Iris pigment epithelial cell (primary cell): ENCODE measurements around the gene SSR2.
A peak's percentile ranks its signal among the peaks of the same experiment; 100 is the strongest.
"Not testable (repeated sequence)": the region's sequence is repeated elsewhere in the genome, so short reads cannot be mapped to it uniquely, and the experiment has no call there.

Experiments
- DNase-seq: peaks from one replicate; pipeline ENCODE4 v3.0.0-alpha.2; 2011; ENCODE audit warnings: low read depth

The SSR2 gene

DNA sequence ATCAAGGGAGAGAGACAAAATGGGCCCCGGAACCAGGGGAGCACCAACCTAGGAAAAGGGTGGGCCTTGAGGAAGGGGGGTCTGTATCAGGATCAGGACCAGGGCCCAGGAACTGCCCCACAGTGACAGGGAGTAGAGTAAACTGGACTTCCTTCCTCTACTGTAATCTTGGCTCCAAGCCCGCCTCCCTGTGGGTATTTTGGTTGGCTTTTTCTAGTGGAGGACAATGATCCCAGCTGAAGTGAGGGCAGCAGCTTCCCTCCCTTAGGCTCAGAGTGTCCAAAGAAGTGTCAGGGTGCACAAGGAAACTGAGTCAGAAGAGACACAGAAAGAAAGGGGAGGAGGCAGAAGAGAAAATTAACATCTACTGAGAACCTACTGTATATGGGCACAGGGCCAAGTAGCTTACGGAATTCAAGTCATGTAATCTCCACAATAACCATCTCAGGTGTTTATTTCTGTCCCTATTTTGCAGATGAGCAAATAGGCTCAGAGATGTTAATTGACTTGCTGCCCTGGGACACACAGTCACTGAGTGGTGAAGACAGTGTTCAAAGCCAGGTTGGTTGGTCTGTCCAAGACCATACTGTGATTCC, 28.0 kb upstream of the SSR2 start:
- DNase-seq: no peak

DNA sequence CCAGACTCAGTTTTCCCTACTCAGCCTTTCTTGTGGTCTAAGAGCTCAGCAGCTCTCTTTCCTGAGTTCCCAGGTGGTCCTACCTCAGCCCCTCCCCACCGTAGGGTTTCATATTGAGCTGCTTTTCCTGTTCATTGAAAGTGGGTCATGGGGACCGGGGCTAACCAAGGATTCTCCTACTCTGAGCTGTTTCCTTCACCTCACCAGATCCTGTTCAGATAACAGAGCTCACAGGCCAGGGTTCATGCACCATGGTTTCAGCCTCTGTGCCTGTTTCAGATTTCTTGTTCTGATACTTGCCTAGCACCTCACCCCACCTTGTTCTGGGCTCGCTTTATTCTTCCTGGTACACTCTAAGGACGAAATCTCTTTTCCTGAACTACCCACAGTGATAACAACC, 24.3 kb upstream of the SSR2 start:
- DNase-seq: no peak

DNA sequence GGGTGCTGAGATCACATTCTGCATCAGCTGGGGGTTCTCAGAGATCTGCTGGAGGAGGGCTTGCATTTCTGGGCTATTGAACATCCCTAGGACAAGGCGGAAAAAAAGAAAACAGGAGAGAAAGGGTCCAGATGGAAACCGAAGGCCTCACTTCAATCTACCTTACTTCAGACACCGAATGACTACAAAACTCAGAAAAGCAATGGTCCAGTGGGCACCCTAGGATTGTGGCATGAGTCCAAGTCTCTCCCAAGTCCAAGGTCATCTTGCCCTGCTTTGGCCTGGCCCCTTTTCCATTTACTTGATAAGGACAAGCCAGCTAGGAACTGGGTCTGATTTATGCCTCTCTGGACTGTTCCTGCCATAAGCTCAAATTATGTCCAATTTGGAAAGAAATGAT, 22.1 kb upstream of the SSR2 start:
- DNase-seq: no peak

DNA sequence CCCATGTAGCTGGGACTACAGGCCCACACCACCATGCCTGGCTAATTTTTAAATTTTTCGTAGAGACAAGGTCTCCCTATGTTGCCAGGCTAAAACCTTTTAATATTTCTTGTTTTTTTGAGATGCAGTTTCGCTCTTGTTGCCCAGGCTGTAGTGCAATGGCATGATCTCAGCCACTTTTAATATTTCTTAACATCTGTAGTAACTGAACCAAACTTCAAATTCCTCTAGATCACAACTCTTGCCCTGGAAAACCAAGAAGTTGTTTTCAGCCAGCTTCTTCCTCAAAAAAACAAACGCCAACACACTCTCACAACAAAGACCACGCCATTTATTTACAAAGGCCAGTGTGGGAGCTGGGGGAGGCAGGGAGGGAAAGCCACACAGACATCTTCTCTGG, 14.2 kb upstream of the SSR2 start:
- DNase-seq: not testable (repeated sequence)

DNA sequence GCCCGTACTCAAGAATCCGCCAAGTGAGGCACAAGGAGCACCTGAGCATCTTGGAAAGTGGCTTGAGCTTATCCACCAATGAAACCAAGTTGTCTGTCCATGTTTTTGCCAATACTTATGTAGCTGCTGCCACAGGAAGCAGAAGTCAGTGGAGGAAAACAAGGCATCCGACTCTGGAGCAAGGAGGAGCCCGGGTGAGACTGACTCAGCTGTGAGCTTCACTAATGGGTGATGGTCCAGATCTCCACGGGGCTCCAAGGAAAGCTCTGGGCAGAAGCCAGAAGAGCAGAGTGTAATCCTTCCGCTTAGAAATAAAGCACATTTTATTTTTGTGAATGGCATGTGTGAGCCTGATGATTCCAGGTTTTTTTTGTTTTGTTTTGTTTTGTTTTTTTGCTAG, 12.3 kb upstream of the SSR2 start:
- DNase-seq: peak; percentile 38

DNA sequence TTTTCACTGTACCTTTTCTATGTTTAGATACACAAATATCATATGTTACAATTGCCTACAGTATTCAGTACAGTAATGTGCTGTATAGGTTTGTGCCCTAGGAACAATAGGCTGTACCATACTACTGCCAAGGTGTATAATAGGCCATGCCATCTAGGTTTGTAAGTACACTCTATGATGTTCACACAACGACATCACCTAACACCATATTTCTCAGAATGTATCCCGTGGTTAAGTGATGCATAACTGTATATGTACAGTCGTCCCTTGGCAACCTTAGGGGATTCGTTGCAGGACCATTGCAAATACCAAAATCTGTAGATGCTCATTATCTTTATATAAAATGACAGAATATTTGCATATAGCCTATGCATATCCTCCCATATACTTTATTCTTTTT, 5.8 kb upstream of the SSR2 start:
- no peak for DNase-seq

DNA sequence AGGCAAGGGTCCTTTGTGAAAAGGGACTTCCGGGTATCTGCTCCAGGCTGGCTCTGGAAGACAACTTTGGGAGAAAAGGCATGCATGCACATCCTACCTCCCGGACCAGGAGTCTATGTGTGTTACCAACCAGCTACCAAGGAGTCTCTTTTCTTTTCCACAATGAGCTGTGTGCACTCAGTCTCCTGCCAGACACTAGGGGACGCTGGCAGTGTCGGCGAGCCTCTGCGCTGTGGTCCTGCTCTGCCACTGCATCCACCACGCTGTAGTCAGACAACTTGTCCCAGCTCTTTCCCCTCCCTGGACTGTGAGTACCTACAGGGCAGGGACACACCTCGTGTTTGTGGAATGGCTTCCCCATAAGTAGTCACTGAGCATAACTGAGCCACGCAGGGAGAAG, 5.1 kb upstream of the SSR2 start:
- peak; percentile 43 for DNase-seq

GRCh38 chr1:156024801-156025200, 4.0 kb upstream of the SSR2 start:
- DNase-seq: no peak

DNA sequence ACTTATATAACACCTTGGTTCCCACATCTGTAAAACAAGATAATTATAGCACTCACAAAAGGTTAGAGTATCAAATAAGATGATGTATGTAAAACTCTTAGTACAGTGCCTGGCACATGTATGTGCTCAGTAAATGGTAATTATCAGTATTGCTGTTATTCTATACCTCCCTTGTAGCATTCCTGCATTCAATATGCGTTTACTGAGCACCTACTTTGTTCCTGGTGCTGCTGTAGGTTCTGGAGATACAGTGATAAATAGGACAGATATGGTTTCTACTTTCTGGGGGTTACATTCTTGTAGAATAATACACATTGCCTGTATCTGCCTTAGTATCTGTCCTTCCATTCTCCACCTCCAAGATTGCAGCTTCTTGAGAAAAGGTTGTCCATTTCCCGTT, 1.2 kb upstream of the SSR2 start:
- no peak for DNase-seq

- DNase-seq: no peak
These were observed 310 bp upstream of the SSR2 start for GRCh38 chr1:156021093-156021428.

DNA sequence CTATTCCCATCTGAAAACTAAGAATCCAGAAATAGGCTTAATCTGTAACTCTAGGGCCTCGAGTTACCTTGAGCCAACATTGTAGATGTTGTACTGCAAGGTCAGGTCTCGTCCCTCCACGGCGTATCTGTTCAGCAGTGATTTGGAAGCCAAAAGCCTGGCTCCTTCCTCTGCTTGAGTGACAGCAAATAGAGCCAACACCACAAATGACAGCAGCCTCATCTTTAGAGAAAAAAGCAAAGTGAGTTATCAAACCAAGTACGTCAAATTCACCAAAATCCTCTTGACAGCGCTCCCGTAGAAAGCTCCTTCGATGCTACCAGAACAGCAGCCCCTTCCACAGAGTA, 832 bp downstream of the SSR2 start:
- DNase-seq: no peak

GRCh38 chr1:156014829-156015228, 5.9 kb downstream of the SSR2 start:
- DNase-seq: no peak

GRCh38 chr1:156012051-156012817, 8.5 kb downstream of the SSR2 start:
- DNase-seq: no peak

DNA sequence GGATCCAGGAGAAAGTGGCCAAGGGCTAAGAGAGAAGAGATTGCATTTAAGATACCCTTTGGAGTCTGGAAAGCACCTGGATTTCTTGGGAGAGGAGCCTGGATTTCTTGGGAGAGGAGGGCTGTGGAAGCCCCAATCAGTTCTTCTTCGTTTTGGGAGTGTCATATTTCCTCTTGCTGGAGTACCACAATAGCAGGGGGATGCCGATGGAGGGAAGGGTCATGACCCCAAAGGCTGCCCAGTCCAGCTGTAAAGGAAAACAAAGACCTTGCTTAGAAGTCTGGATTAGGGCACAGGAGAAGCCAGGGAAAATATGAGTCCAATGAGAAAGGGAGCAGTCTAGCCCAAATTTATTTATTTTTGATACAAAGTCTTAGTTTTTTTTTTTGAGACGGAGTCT, 11.3 kb downstream of the SSR2 start:
- DNase-seq: no peak

GRCh38 chr1:156006666-156007376, 13.9 kb downstream of the SSR2 start:
- no peak for DNase-seq

GRCh38 chr1:156004843-156005584, 15.7 kb downstream of the SSR2 start:
- no peak for DNase-seq

GRCh38 chr1:156003923-156004188, 16.9 kb downstream of the SSR2 start:
- DNase-seq: no peak

DNA sequence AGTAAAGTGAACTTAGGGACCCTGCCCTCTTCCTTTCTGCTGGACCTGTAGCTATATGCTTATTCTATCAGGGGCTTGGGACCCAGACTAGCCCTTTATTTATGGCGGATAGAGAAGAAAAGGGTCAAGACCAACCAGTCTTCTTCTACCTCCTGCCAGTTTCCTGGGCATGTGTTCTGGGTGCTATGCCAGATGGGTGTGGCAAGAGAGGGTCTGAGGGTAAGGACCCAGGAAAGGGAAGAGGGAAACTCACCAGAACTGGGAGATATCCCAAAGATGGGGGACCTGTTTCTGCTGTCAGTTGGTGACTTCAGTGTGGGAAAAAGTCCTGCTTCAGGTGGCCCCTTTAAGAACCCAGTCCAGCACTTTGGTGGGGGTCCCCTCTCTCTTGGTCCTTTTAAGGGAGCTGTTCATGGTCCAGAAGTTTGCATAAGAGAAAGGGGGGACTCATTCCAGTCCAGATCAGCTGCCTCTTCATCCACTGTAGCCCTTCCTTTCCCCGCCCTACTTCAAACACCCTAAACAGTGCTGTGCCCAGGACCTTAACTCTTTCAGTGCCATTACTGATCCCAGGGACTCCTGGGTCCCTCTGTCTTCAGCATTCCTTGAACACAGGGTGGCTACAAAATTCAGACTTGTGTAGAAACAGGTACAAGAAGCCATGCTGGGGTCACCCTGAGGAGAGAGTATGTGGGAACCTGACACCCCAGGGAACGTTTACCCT, 18.4 kb downstream of the SSR2 start:
- DNase-seq: no peak

DNA sequence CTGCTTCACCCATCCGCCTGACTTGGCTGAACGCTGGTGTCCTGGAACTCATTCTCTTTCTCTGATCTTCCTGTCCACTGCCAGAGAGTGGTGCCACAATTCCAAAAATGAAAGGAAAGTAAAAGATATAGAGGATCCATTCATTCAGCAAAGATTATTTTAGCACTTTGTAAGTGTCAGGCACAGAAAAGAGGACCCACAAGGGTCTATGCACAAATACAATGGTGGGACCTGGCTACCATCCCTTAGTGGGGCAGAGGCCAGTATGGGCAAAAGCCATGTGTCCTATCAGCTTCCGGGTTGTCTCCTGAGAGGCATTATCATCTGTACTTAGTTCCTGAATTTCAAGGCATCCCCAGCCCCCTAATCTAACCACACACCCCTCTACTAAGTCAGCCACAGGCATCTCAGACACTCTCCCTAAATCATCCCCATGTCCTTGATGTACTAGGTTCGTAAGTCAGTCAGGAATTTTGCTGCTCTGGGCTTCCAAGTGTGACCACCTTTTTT, 19.0 kb downstream of the SSR2 start:
- no peak for DNase-seq

DNA sequence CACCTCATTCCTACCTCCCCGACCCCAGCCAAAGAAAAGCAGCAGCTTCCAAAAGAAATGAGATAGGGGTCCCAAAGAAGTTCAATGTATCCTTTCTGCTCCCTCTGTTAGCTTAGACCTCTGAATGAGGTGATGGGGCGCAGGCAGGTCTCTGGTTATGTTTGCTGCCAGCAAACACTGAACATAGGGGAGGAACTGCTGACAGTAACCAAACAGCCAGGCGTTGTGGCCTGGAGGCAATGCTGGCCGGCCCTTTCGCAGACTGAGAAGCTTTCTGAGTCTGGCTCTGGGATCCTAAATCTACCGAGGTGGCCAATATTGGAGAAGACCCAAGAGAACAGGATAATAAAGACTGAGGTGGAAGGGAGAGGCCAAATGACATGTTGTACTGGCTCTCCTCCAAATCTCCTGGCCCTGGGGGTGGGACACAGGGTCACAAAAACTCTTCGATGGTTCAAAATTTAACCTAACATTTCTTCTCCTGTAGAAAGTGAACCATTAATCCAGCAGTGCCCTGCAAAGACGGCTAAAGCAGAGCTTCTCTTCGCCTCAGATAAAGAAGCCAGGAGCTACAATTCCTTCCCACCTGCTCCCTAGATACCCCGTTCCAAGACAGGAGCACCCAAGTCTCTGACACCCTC, 19.6 kb downstream of the SSR2 start:
- no peak for DNase-seq

- no peak for DNase-seq
These were observed 20.8 kb downstream of the SSR2 start for GRCh38 chr1:155999964-156000363.

DNA sequence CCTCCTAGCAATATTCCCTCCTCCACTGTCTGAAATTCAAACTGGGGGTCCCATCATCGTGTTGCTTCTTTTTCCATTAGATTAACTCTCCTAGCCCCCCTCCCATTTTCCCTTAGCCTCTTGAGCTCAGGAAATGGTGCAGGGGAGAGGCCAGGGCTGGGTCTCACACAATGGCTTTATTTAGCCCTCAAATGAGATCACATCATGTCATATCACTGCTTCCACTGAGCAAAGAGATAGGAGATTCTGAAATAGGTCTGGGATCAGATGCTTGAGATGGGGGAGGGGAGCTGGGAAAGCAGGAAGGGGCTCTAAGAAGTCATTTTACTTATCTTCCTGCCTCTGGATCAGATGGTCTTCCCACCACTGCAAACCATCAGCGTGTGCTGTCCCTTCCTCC, 24.6 kb downstream of the SSR2 start:
- DNase-seq: no peak
